ENCODE data around the gene USP34.
"Not testable (repeated sequence)": the region's sequence is repeated elsewhere in the genome, so short reads cannot be mapped to it uniquely, and the experiment has no call there.

The USP34 gene

GRCh38 chr2:61456746-61457420 lies 14.0 kb downstream of the USP34 start:
- DNase-seq, result no peak

- no peak for DNase-seq
These were observed 14.7 kb downstream of the USP34 start for GRCh38 chr2:61456070-61456745.

GRCh38 chr2:61454972-61455371 lies 15.9 kb downstream of the USP34 start:
- not testable (repeated sequence) for DNase-seq

GRCh38 chr2:61454383-61454782 lies 16.5 kb downstream of the USP34 start:
- DNase-seq, result no peak

- DNase-seq, result no peak
These were observed 18.5 kb downstream of the USP34 start for GRCh38 chr2:61452392-61452791.

- DNase-seq, result no peak
These were observed 19.7 kb downstream of the USP34 start for GRCh38 chr2:61451178-61451577.

GRCh38 chr2:61450144-61450543 lies 20.7 kb downstream of the USP34 start:
- DNase-seq, result no peak

GRCh38 chr2:61448229-61448628 lies 22.7 kb downstream of the USP34 start:
- DNase-seq, result no peak

- not testable (repeated sequence) for DNase-seq
These were observed 23.9 kb downstream of the USP34 start for GRCh38 chr2:61446971-61447370.

GRCh38 chr2:61443342-61444041 lies 27.4 kb downstream of the USP34 start:
- no peak for DNase-seq

GRCh38 chr2:61439241-61440002 lies 31.5 kb downstream of the USP34 start:
- no peak for DNase-seq

GRCh38 chr2:61438670-61439069 lies 32.2 kb downstream of the USP34 start:
- DNase-seq, result no peak

- DNase-seq, result no peak
These were observed 33.7 kb downstream of the USP34 start for GRCh38 chr2:61437170-61437569.

- no peak for DNase-seq
These were observed 34.8 kb downstream of the USP34 start for GRCh38 chr2:61436092-61436491.

GRCh38 chr2:61435291-61435690 lies 35.6 kb downstream of the USP34 start:
- DNase-seq, result no peak

GRCh38 chr2:61434314-61434713 lies 36.6 kb downstream of the USP34 start:
- no peak for DNase-seq

- DNase-seq, result no peak
These were observed 37.3 kb downstream of the USP34 start for GRCh38 chr2:61433606-61434005.

GRCh38 chr2:61432990-61433389 lies 37.9 kb downstream of the USP34 start:
- no peak for DNase-seq

- DNase-seq, result no peak
These were observed 39.5 kb downstream of the USP34 start for GRCh38 chr2:61431345-61431744.

GRCh38 chr2:61426267-61426897 lies 44.5 kb downstream of the USP34 start:
- DNase-seq, result peak; percentile 78

GRCh38 chr2:61425605-61426155 lies 45.2 kb downstream of the USP34 start:
- DNase-seq, result peak; percentile 13

- no peak for DNase-seq
These were observed 47.2 kb downstream of the USP34 start for GRCh38 chr2:61423714-61424113.

All from CD4-positive, alpha-beta T cell treated with Interleukin-6 for 4 hours (primary cell).